Endothelial cell of umbilical vein (primary cell): ENCODE measurements around the gene DAB1. TPM values are rescaled to one million over a fixed set of nuclear protein-coding genes. Genes with fewer than 3 reads are reported as not detected.

ENCODE experiments used
- BruUV-seq: library from RNA; stranded (reverse); fragments of 400-500 nt; replicated peaks from 2 replicates; lab custom pipeline; 2021; lab: Mats Ljungman, UMichigan
- CTCF ChIA-PET: fragments of 300-600, 350-600 bp; sonication (Branson Sonifier 250); formaldehyde crosslinking; loops from one replicate; lab custom pipeline; 2021; ENCODE audit warnings: antibody characterized with exemption, inconsistent platforms; lab: Charles Lee
- POLR2A ChIA-PET: fragments of 300-600, 350-600 bp; sonication (Branson Sonifier 250); formaldehyde crosslinking; loops from one replicate; lab custom pipeline; 2021; ENCODE audit warnings: antibody characterized with exemption, inconsistent platforms; lab: Charles Lee
- DNase-seq: peaks from one replicate; pipeline ENCODE4 v3.0.0-alpha.2; 2011; ENCODE audit warnings: low read depth, low spot score
- FAIRE-seq: peaks from 2 replicates; lab custom pipeline; 2011; peaks lifted over from hg19 to GRCh38; lab: Jason Lieb, UNC
- H2AFZ ChIP-seq: 2 replicates; pipeline ENCODE4 v1.6.0; 2012; ENCODE audit warnings: low read depth, low read length, control low read depth, inconsistent platforms
- H3K27ac ChIP-seq: 2 replicates; pipeline ENCODE4 v1.5.1; 2011; ENCODE audit warnings: low read depth, mild to moderate bottlenecking, control low read depth, low read length, moderate library complexity; ENCODE audit not compliant: insufficient read depth
- H3K27me3 ChIP-seq, 2 experiments: 2 replicates each; pipeline versions ENCODE4 v1.6.0 to v1.6.1; 2011; ENCODE audit warnings: low read length in 2 of 2, mixed read lengths in 1 of 2; ENCODE audit not compliant: control insufficient read depth in 2 of 2, insufficient read depth in 2 of 2
- H3K36me3 ChIP-seq, 2 experiments: 2 replicates in 1 of 2; 3 replicates in 1 of 2; pipeline ENCODE4 v1.5.1; 2011; ENCODE audit warnings: low read length in 2 of 2, mild to moderate bottlenecking in 1 of 2, moderate library complexity in 1 of 2; ENCODE audit not compliant: control insufficient read depth in 2 of 2, insufficient read depth in 2 of 2; ENCODE audit errors: extremely low read depth in 1 of 2
- H3K4me1 ChIP-seq: 3 replicates; pipeline ENCODE4 v1.5.1; 2011; ENCODE audit warnings: mild to moderate bottlenecking, low read length; ENCODE audit not compliant: control insufficient read depth, insufficient read depth; ENCODE audit errors: extremely low read depth
- H3K4me2 ChIP-seq: 2 replicates; pipeline ENCODE4 v1.6.1; 2011; ENCODE audit warnings: low read length, control low read depth, mixed read lengths; ENCODE audit not compliant: insufficient read depth
- H3K4me3 ChIP-seq, 3 experiments: fragments of 200-600 bp in 1 of 3; sonication (generic), shearing (Covaris generic) in 1 of 3; replicated peaks in 1 of 3; 2 replicates each; pipeline ENCODE4 v1.5.1; 2011 to 2016; ENCODE audit warnings: control low read depth in 3 of 3, low read length in 3 of 3, mild to moderate bottlenecking in 2 of 3, inconsistent platforms in 1 of 3, low read depth in 1 of 3, moderate library complexity in 1 of 3; ENCODE audit not compliant: insufficient read depth in 1 of 3
- H3K79me2 ChIP-seq: 2 replicates; pipeline ENCODE4 v1.6.0; 2012; ENCODE audit warnings: low read length, inconsistent platforms; ENCODE audit not compliant: control insufficient read depth, insufficient read depth
- H3K9ac ChIP-seq: replicated peaks from 2 replicates; pipeline ENCODE3; 2011; ENCODE audit warnings: low read length, control low read depth; ENCODE audit not compliant: insufficient read depth; ENCODE audit errors: extremely low read depth
- H3K9me1 ChIP-seq: replicated peaks from 3 replicates; pipeline ENCODE4 v1.6.0; 2011; ENCODE audit warnings: mild to moderate bottlenecking, low read length; ENCODE audit not compliant: control insufficient read depth, insufficient read depth; ENCODE audit errors: extremely low read depth
- H3K9me3 ChIP-seq: replicated peaks from 2 replicates; pipeline ENCODE4 v1.5.1; 2012; ENCODE audit warnings: low read length, inconsistent platforms; ENCODE audit not compliant: control insufficient read depth, insufficient read depth
- H4K20me1 ChIP-seq: replicated peaks from 2 replicates; pipeline ENCODE3; 2011; ENCODE audit warnings: mild to moderate bottlenecking, low read length; ENCODE audit not compliant: control insufficient read depth, insufficient read depth; ENCODE audit errors: extremely low read depth
- CTCF ChIP-seq, 2 donors: IDR thresholded peaks; 1 replicate in 1 of 2; 2 replicates in 1 of 2; pipeline ENCODE4 v1.5.1; 2011; ENCODE audit warnings: low read length in 2 of 2, mild to moderate bottlenecking in 2 of 2, moderate library complexity in 2 of 2, control low read depth in 1 of 2, inconsistent platforms in 1 of 2, low read depth in 1 of 2; ENCODE audit not compliant: insufficient read depth in 1 of 2; ENCODE audit errors: extremely low read depth in 1 of 2
- EZH2 ChIP-seq: IDR thresholded peaks from 2 replicates; pipeline ENCODE4 v1.6.1; 2012; ENCODE audit warnings: borderline replicate concordance, low read depth, mild to moderate bottlenecking, moderate library complexity, low read length, inconsistent platforms; ENCODE audit not compliant: severe bottlenecking
- FOS ChIP-seq: IDR thresholded peaks from 2 replicates; pipeline ENCODE4 v1.6.1; 2011; ENCODE audit warnings: mild to moderate bottlenecking, low read length, moderate library complexity, borderline replicate concordance; ENCODE audit not compliant: insufficient read depth
- GATA2 ChIP-seq: IDR thresholded peaks from 2 replicates; pipeline ENCODE4 v1.7.0; 2011; ENCODE audit warnings: low read depth, mild to moderate bottlenecking, moderate library complexity, mixed read lengths, low read length; ENCODE audit not compliant: insufficient read length, insufficient read depth
- JUN ChIP-seq: IDR thresholded peaks from 2 replicates; pipeline ENCODE4 v1.6.1; 2011; ENCODE audit warnings: borderline replicate concordance, low read depth; ENCODE audit not compliant: insufficient read length, insufficient read depth
- MAX ChIP-seq: IDR thresholded peaks from 2 replicates; pipeline ENCODE4 v1.6.1; 2011; ENCODE audit not compliant: insufficient read depth, insufficient read length
- MYC ChIP-seq: IDR thresholded peaks from one replicate; pipeline ENCODE4 v1.6.1; 2011; ENCODE audit warnings: mild to moderate bottlenecking, low read depth, low read length
- POLR2A ChIP-seq: IDR thresholded peaks from 2 replicates; pipeline ENCODE4 v1.6.1; 2012; ENCODE audit warnings: low read depth, mild to moderate bottlenecking, control low read depth, low read length
- POLR2AphosphoS5 ChIP-seq: IDR thresholded peaks from 2 replicates; pipeline ENCODE4 v1.6.1; 2012; ENCODE audit warnings: low read depth, mild to moderate bottlenecking, control low read depth, low read length, moderate library complexity; ENCODE audit not compliant: insufficient read depth
- dilution Hi-C: fragments of 300-500 bp; cut with MboI; formaldehyde crosslinking; loops from one replicate; pipeline ENCODE4 v1.15.0; 2019; ENCODE audit warnings: low sequenced_read_pairs; ENCODE audit not compliant: extremely low pct_ligation_motif_present
- intact Hi-C: fragments of 100-400 bp; cut with micrococcal nuclease; formaldehyde crosslinking; loops from one replicate; pipeline ENCODE4 v1.10.0; 2022
- polyA plus RNA-seq, 4 experiments: library from polyadenylated mRNA; depleted of rRNA in 3 of 4; stranded (reverse) in 3 of 4; unstranded in 1 of 4; fragments of >200 nt; gene quantifications; 2 replicates each; pipeline versions ENCODE4 v1.2.1 to v1.2.3, GENCODE V29; 2011 to 2012; ENCODE audit warnings: missing spikeins in 1 of 4
- total RNA-seq: library from RNA; stranded (reverse); gene quantifications from 2 replicates; pipeline ENCODE4 v1.2.3, GENCODE V29; 2021

DAB1 gene
- total and polyA plus RNA-seq, 2 donors (not counting 3 experiments of a cell fraction or from before 2014, with no cell fraction given) = not detected

- peaks cover 3% of the 10 kb centered on the region for H3K9me3 ChIP-seq
- intact Hi-C loops (no loop called here), dilution Hi-C loops (no loop called here)
- FAIRE-seq (no peak), DNase-seq (no peak)
- no peaks in the 10 kb centered on the region for H3K4me1 ChIP-seq
- BruUV-seq = no TSS peak
- H3K4me2 ChIP-seq = no peak overlapping the region
- no peak for TF ChIP-seq POLR2AphosphoS5
- no peaks in the 10 kb centered on the region for H3K36me3 ChIP-seq
- H3K27ac ChIP-seq = no peak overlapping the region
- no peak overlapping the region for H3K9ac ChIP-seq
- no peaks in the 10 kb centered on the region for H3K27me3 ChIP-seq
- no peaks in the 10 kb centered on the region for H3K9me1 ChIP-seq
- ChIA-PET POLR2A (no interaction called here), CTCF (no interaction called here)
- no peak overlapping the region for H3K4me3 ChIP-seq
- no peak overlapping the region for H2AFZ ChIP-seq
- no peaks in the 10 kb centered on the region for H3K79me2 ChIP-seq
- no peaks in the 10 kb centered on the region for H4K20me1 ChIP-seq
Observed at GRCh38 chr1:57362480-57362879, 61.4 kb downstream of the DAB1 start.

GRCh38 chr1:57361516-57361915, 62.3 kb downstream of the DAB1 start:
- Histone ChIP-seq H4K20me1 (no peaks in the 10 kb centered on the region), H3K79me2 (no peaks in the 10 kb centered on the region), H3K9me3 (no peaks in the 10 kb centered on the region), H3K36me3 (no peaks in the 10 kb centered on the region), H3K4me3 (no peak overlapping the region), H3K4me2 (no peak overlapping the region), H3K9ac (no peak overlapping the region), H3K9me1 (no peaks in the 10 kb centered on the region), H3K27me3 (no peaks in the 10 kb centered on the region), H3K4me1 (no peaks in the 10 kb centered on the region), H2AFZ (no peak overlapping the region), H3K27ac (no peak overlapping the region)
- DNase-seq (no peak), FAIRE-seq (no peak)
- no peak for TF ChIP-seq GATA2
- TF ChIP-seq EZH2 = no peak
- TF ChIP-seq MYC = no peak
- TF ChIP-seq POLR2A = no peak
- no peak for TF ChIP-seq FOS
- no peak for TF ChIP-seq JUN
- no peak for TF ChIP-seq MAX
- TF ChIP-seq CTCF (IDR thresholded peaks at IDR 0.05; ENCODE audit: extremely low read depth in 1 of 2, insufficient read depth in 1 of 2, low read depth in 1 of 2, low read length in 2 of 2) = no peak
- no peak for TF ChIP-seq POLR2AphosphoS5
- POLR2A ChIA-PET = no interaction called here
- intact Hi-C loops (no loop called here), dilution Hi-C loops (no loop called here)
- CTCF ChIA-PET = no interaction called here
- BruUV-seq = no TSS peak
